Keratinocyte (primary cell): Measurements from ENCODE around the gene NCKIPSD. TPM values are rescaled to one million over a fixed set of nuclear protein-coding genes. Genes with fewer than 3 reads are reported as not detected.
"Not testable (repeated sequence)": the region's sequence is repeated elsewhere in the genome, so short reads cannot be mapped to it uniquely, and the experiment has no call there.

Experiments
- DNase-seq: peaks from one replicate; pipeline ENCODE4 v3.0.0-alpha.2; 2011; ENCODE audit warnings: low read depth, missing footprints, low spot score
- FAIRE-seq: peaks from 2 replicates; lab custom pipeline; 2011; peaks lifted over from hg19 to GRCh38; lab: Jason Lieb, UNC
- H2AFZ ChIP-seq: 2 replicates; pipeline ENCODE4 v1.6.0; 2012; ENCODE audit warnings: low read length, control low read depth, inconsistent platforms; ENCODE audit not compliant: control insufficient read depth
- H3K27ac ChIP-seq: 2 replicates; pipeline ENCODE4 v1.5.1; 2011; ENCODE audit warnings: low read length; ENCODE audit not compliant: control insufficient read depth, insufficient read depth
- H3K27me3 ChIP-seq: 3 replicates; pipeline ENCODE4 v1.6.0; 2011; ENCODE audit warnings: low read length; ENCODE audit not compliant: control insufficient read depth, insufficient read depth; ENCODE audit errors: extremely low read depth
- H3K36me3 ChIP-seq, 2 experiments: 2 replicates in 1 of 2; 3 replicates in 1 of 2; pipeline ENCODE4 v1.5.1; 2011; ENCODE audit warnings: low read length in 2 of 2, mild to moderate bottlenecking in 1 of 2; ENCODE audit not compliant: control insufficient read depth in 2 of 2, insufficient read depth in 2 of 2; ENCODE audit errors: extremely low read depth in 1 of 2
- H3K4me1 ChIP-seq: 3 replicates; pipeline ENCODE4 v1.5.1; 2011; ENCODE audit warnings: low read length; ENCODE audit not compliant: control insufficient read depth, insufficient read depth; ENCODE audit errors: extremely low read depth
- H3K4me2 ChIP-seq: 3 replicates; pipeline ENCODE4 v1.6.0; 2011; ENCODE audit warnings: low read depth, low read length; ENCODE audit not compliant: control insufficient read depth, insufficient read depth; ENCODE audit errors: extremely low read depth
- H3K4me3 ChIP-seq, 3 experiments: fragments of 200-600 bp in 1 of 3; sonication (generic) in 1 of 3; 2 replicates in 2 of 3; 3 replicates in 1 of 3; pipeline ENCODE4 v1.5.1; 2011 to 2016; ENCODE audit warnings: low read length in 3 of 3, mild to moderate bottlenecking in 3 of 3, control low read depth in 2 of 3, inconsistent platforms in 1 of 3, low read depth in 1 of 3, mixed read lengths in 1 of 3, mixed run types in 1 of 3, moderate library complexity in 1 of 3; ENCODE audit not compliant: control insufficient read depth in 2 of 3, insufficient read depth in 2 of 3; ENCODE audit errors: extremely low read depth in 1 of 3
- H3K79me2 ChIP-seq: 2 replicates; pipeline ENCODE4 v1.6.0; 2012; ENCODE audit warnings: low read length; ENCODE audit not compliant: control insufficient read depth, insufficient read depth
- H3K9ac ChIP-seq: 3 replicates; pipeline ENCODE4 v1.6.0; 2011; ENCODE audit warnings: low read length; ENCODE audit not compliant: control insufficient read depth, insufficient read depth; ENCODE audit errors: extremely low read depth
- H3K9me1 ChIP-seq: 3 replicates; pipeline ENCODE4 v1.6.0; 2011; ENCODE audit warnings: low read length; ENCODE audit not compliant: control insufficient read depth, insufficient read depth; ENCODE audit errors: extremely low read depth
- H3K9me3 ChIP-seq: 2 replicates; pipeline ENCODE4 v1.5.1; 2012; ENCODE audit warnings: low read depth, low read length; ENCODE audit not compliant: control insufficient read depth
- H4K20me1 ChIP-seq: 3 replicates; pipeline ENCODE4 v1.6.0; 2011; ENCODE audit warnings: low read length; ENCODE audit not compliant: control insufficient read depth, insufficient read depth; ENCODE audit errors: extremely low read depth
- EZH2 ChIP-seq: IDR thresholded peaks from one replicate; pipeline ENCODE4 v1.6.1; 2012; ENCODE audit warnings: inconsistent platforms, mild to moderate bottlenecking, low read length, moderate library complexity
- dilution Hi-C: fragments of 300-500 bp; cut with MboI; formaldehyde crosslinking; loops from one replicate; pipeline ENCODE4 v1.7.0; 2020; ENCODE audit warnings: low sequenced_read_pairs; ENCODE audit not compliant: extremely low pct_ligation_motif_present
- polyA minus RNA-seq, 3 experiments: library from RNA; depleted of rRNA, polyadenylated mRNA; stranded (reverse); fragments of >200 nt; gene quantifications; 1 replicate in 1 of 3; 2 replicates in 1 of 3; 3 replicates in 1 of 3; pipeline ENCODE4 v1.2.3, GENCODE V29; 2011
- polyA plus RNA-seq, 5 experiments: library from polyadenylated mRNA; depleted of rRNA in 3 of 5; stranded (reverse) in 3 of 5; stranded (forward) in 1 of 5; unstranded in 1 of 5; fragments of >200 nt; gene quantifications; 1 replicate in 1 of 5; 2 replicates in 3 of 5; 3 replicates in 1 of 5; pipeline versions ENCODE4 v1.2.1 to v1.2.3, GENCODE V29; 2011 to 2012; ENCODE audit warnings: missing spikeins in 2 of 5, low read depth in 1 of 5, low replicate concordance in 1 of 5
- TF ChIP-seq, protein P1 (sequence below), 3 experiments: IDR thresholded peaks in 1 of 3; conservative IDR thresholded peaks in 1 of 3; optimal IDR thresholded peaks in 1 of 3; 2 replicates in 2 of 3; 3 replicates in 1 of 3; pipeline versions ENCODE3 to v1.5.1; 2011; ENCODE audit warnings: low read length in 3 of 3, mild to moderate bottlenecking in 3 of 3, moderate library complexity in 2 of 3, control low read depth in 1 of 3, inconsistent platforms in 1 of 3; ENCODE audit not compliant: insufficient read depth in 2 of 3; ENCODE audit errors: extremely low read depth in 1 of 3

NCKIPSD gene
- 9.8 to 15.8 TPM (median 10.5 TPM) in 3 replicates for polyA plus RNA-seq
- 5.3 TPM for polyA plus RNA-seq (2011; ENCODE audit: low read depth)
- 9.6 and 14.7 TPM in 2 replicates for polyA plus RNA-seq (2011; cell fraction: cytosol; rRNA removed)
- 19.2 and 24.2 TPM in 2 replicates for polyA plus RNA-seq (2011; cell fraction: nucleus; rRNA removed)
- polyA plus RNA-seq (2012; ENCODE audit: low replicate concordance): 11.4 and 14.6 TPM in 2 replicates
- 15.0 to 44.8 TPM (median 21.1 TPM) in 3 replicates for polyA minus RNA-seq
- 14.8 TPM for polyA minus RNA-seq (2011; cell fraction: cytosol; rRNA and poly(A)+ RNA removed)
- 9.7 and 13.3 TPM in 2 replicates for polyA minus RNA-seq (2011; cell fraction: nucleus; rRNA and poly(A)+ RNA removed)

DNA sequence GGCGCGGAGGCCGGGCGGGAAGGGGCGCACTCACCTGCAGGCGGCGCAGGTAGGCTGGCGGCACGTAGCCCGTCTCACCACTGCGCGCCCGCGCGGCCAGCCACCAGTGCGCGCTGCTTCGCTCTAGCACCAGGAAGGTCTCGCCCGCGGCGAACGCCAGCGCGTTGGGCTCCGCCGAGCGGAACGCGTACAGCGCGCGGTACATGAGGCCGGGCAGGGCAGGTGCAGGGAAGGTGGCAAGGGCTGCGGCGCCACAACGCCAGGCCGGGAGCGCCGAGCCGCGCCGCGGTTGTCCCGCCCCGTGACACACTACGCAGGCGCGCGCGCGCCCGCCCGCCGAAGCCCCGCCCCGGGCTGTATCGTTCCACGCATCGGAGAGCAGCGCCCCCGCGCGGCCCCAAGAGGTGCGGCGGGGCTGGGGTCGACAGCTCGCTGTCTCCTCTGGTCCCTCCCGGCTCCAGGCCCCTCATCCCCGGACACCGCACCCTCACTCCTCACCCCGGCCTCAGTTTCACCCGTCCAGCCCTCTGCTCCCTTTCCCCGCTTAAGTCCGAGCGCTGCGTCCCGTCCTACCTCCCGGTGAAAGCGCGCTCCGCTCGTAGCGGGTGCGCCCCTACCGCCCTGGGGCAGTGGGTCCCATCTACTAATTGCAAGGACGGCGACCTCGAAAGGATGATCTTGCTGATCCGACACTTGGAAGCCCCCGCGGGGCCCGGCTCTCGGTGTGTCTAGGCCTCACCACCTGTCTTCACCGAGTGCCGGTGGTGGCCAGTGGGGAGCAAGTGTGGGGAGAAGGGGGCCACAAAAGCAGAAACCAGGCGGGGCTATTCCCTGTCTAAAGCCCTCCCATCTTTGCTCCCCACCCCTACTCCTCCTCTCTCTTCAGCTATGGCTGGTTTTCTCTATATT is at the start of gene NCKIPSD:
NCKIPSD (minus strand) TSS at position 313 of the 909 bp plus-strand sequence; CDS start at position 205, 108 bp downstream.
- no peaks in the 10 kb centered on the region for H3K27me3 ChIP-seq
- peak within 1 kb of the TSS; percentile 84 for H3K27ac ChIP-seq
- peaks cover 40% of the 10 kb centered on the region for H3K4me1 ChIP-seq
- H3K9me3 ChIP-seq: no peaks in the 10 kb centered on the region
- dilution Hi-C loops: no loop called here
- H4K20me1 ChIP-seq: no peaks in the 10 kb centered on the region
- peak within 1 kb of the TSS; percentile 98 for H2AFZ ChIP-seq
- peaks cover 30 to 40% of the 10 kb centered on the region in 2 experiments for H3K36me3 ChIP-seq
- peak within 1 kb of the TSS; percentile 98 for H3K4me2 ChIP-seq
- H3K79me2 ChIP-seq: peaks cover 20% of the 10 kb centered on the region
- no peak for DNase-seq
- TF ChIP-seq, protein P1, sequence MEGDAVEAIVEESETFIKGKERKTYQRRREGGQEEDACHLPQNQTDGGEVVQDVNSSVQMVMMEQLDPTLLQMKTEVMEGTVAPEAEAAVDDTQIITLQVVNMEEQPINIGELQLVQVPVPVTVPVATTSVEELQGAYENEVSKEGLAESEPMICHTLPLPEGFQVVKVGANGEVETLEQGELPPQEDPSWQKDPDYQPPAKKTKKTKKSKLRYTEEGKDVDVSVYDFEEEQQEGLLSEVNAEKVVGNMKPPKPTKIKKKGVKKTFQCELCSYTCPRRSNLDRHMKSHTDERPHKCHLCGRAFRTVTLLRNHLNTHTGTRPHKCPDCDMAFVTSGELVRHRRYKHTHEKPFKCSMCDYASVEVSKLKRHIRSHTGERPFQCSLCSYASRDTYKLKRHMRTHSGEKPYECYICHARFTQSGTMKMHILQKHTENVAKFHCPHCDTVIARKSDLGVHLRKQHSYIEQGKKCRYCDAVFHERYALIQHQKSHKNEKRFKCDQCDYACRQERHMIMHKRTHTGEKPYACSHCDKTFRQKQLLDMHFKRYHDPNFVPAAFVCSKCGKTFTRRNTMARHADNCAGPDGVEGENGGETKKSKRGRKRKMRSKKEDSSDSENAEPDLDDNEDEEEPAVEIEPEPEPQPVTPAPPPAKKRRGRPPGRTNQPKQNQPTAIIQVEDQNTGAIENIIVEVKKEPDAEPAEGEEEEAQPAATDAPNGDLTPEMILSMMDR (optimal IDR thresholded peaks at IDR 0.05 in 1 of 3, IDR thresholded peaks at IDR 0.05 in 1 of 3, conservative IDR thresholded peaks at IDR 0.05 in 1 of 3; ENCODE audit: extremely low read depth in 1 of 3, insufficient read depth in 2 of 3, low read length in 3 of 3): peak in 2 of 3 experiments; percentile 44 to 89
- no peak for TF ChIP-seq EZH2
- no peaks in the 10 kb centered on the region for H3K9me1 ChIP-seq
- H3K9ac ChIP-seq: peak within 1 kb of the TSS; percentile 86
- FAIRE-seq: no peak
- peak within 1 kb of the TSS; percentile 78 to 87 (median 81) for H3K4me3 ChIP-seq

DNA sequence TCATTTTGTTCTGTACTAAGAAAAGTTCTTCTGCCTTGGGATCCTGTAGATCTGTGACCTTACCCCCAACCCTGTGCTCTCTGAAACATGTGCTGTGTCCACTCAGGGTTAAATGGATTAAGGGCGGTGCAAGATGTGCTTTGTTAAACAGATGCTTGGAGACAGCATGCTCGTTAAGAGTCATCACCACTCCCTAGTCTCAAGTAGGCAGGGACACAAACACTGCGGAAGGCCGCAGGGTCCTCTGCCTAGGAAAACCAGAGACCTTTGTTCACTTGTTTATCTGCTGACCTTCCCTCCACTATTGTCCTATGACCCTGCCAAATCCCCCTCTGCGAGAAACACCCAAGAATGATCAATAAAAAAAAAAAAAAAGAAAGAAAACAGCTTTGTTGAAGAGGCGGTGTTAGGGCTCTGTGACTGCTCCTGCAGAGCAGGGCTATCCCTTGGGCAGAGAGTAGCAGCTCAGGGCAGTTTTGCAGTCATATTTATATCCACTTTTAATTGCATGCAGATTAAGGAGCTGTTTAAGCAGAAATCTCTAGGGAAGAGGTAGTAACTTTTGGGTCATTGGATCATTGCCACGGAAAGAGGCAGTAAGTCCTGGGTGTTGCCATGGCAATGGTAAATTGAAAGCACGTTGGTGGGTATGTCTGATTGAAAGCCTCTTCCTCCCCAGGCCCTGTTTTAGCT is 49.5 kb upstream of the NCKIPSD start:
- dilution Hi-C loops, H3K4me2 ChIP-seq, H3K9me1 ChIP-seq, H4K20me1 ChIP-seq, DNase-seq, H3K4me3 ChIP-seq, H2AFZ ChIP-seq, H3K79me2 ChIP-seq, FAIRE-seq, H3K9ac ChIP-seq, H3K36me3 ChIP-seq, H3K9me3 ChIP-seq, H3K27ac ChIP-seq, H3K27me3 ChIP-seq: not testable (repeated sequence)
- H3K4me1 ChIP-seq: peaks cover 12% of the 10 kb centered on the region

DNA sequence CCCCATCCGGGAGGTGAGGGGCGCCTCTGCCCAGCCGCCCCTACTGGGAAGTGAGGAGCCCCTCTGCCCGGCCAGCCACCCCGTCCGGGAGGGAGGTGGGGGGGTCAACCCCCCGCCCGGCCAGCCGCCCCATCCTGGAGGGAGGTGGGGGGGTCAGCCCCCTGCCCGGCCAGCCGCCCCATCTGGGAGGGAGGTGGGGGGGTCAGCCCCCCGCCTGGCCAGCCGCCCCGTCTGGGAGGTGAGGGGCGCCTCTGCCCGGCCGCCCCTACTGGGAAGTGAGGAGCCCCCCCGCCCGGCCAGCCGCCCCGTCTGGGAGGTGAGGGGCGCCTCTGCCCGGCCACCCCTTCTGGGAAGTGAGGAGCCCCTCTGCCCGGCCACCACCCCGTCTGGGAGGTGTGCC is 48.8 kb upstream of the NCKIPSD start:
- H3K4me3 ChIP-seq, H3K9ac ChIP-seq, H3K79me2 ChIP-seq, H3K9me3 ChIP-seq, H2AFZ ChIP-seq, FAIRE-seq, H3K27ac ChIP-seq, DNase-seq, H3K4me2 ChIP-seq, dilution Hi-C loops, H3K9me1 ChIP-seq, H3K27me3 ChIP-seq, H4K20me1 ChIP-seq, H3K4me1 ChIP-seq, H3K36me3 ChIP-seq: not testable (repeated sequence)
